ENCODE data around the gene CRB2. TPM values are rescaled to one million over a fixed set of nuclear protein-coding genes. Genes with fewer than 3 reads are reported as not detected.

CRB2 gene
- polyA plus RNA-seq (2012; ENCODE audit: insufficient read depth, insufficient read length) = not detected

- no peak for DNase-seq (ENCODE audit: low read depth, low spot score)
- H3K4me3 ChIP-seq (ENCODE audit: low read length) = no peak within 1 kb of the TSS
These were observed at the start of gene CRB2 for GRCh38 chr9:123355761-123356431. TSS of gene CRB2 (plus strand) at chr9:123356197. CDS start at chr9:123356261, 64 bp downstream.

GRCh38 chr9:123309611-123310010 lies 46.4 kb upstream of the CRB2 start:
- DNase-seq (ENCODE audit: low read depth, low spot score) = no peak
- no peak overlapping the region for H3K4me3 ChIP-seq (ENCODE audit: low read length)

GRCh38 chr9:123310551-123311249 lies 45.3 kb upstream of the CRB2 start:
- no peak for DNase-seq (ENCODE audit: low read depth, low spot score)
- H3K4me3 ChIP-seq (ENCODE audit: low read length) = no peak overlapping the region

- DNase-seq (ENCODE audit: low read depth, low spot score) = no peak
- no peak overlapping the region for H3K4me3 ChIP-seq (ENCODE audit: low read length)
These were observed 44.7 kb upstream of the CRB2 start for GRCh38 chr9:123311250-123311752.

- H3K4me3 ChIP-seq (ENCODE audit: low read length) = no peak overlapping the region
- DNase-seq (ENCODE audit: low read depth, low spot score) = no peak
These were observed 43.6 kb upstream of the CRB2 start for GRCh38 chr9:123312306-123312877.

- DNase-seq (ENCODE audit: low read depth, low spot score) = no peak
- H3K4me3 ChIP-seq (ENCODE audit: low read length) = no peak overlapping the region
These were observed 41.4 kb upstream of the CRB2 start for GRCh38 chr9:123314617-123315016.

- no peak overlapping the region for H3K4me3 ChIP-seq (ENCODE audit: low read length)
- no peak for DNase-seq (ENCODE audit: low read depth, low spot score)
These were observed 40.4 kb upstream of the CRB2 start for GRCh38 chr9:123315635-123316034.

- no peak for DNase-seq (ENCODE audit: low read depth, low spot score)
These were observed 39.8 kb upstream of the CRB2 start for GRCh38 chr9:123316053-123316718.

GRCh38 chr9:123318202-123318601 lies 37.8 kb upstream of the CRB2 start:
- no peak overlapping the region for H3K4me3 ChIP-seq (ENCODE audit: low read length)
- DNase-seq (ENCODE audit: low read depth, low spot score) = no peak

More at GRCh38 chr9:123316053-123316718, 39.8 kb upstream of the CRB2 start:
- no peak overlapping the region for H3K4me3 ChIP-seq (ENCODE audit: low read length)

GRCh38 chr9:123318961-123319421 lies 37.0 kb upstream of the CRB2 start:
- no peak overlapping the region for H3K4me3 ChIP-seq (ENCODE audit: low read length)
- DNase-seq (ENCODE audit: low read depth, low spot score) = no peak

- no peak overlapping the region for H3K4me3 ChIP-seq (ENCODE audit: low read length)
- no peak for DNase-seq (ENCODE audit: low read depth, low spot score)
These were observed 36.3 kb upstream of the CRB2 start for GRCh38 chr9:123319541-123320339.

GRCh38 chr9:123320814-123321213 lies 35.2 kb upstream of the CRB2 start:
- H3K4me3 ChIP-seq (ENCODE audit: low read length) = no peak overlapping the region

GRCh38 chr9:123321616-123322272 lies 34.3 kb upstream of the CRB2 start:
- no peak for DNase-seq (ENCODE audit: low read depth, low spot score)
- no peak overlapping the region for H3K4me3 ChIP-seq (ENCODE audit: low read length)

More at GRCh38 chr9:123320814-123321213, 35.2 kb upstream of the CRB2 start:
- DNase-seq (ENCODE audit: low read depth, low spot score) = no peak

- DNase-seq (ENCODE audit: low read depth, low spot score) = peak; percentile 94
- H3K4me3 ChIP-seq (ENCODE audit: low read length) = peak overlapping the region; percentile 41
These were observed 33.5 kb upstream of the CRB2 start for GRCh38 chr9:123322273-123323195.

GRCh38 chr9:123323196-123324013 lies 32.6 kb upstream of the CRB2 start:
- H3K4me3 ChIP-seq (ENCODE audit: low read length) = peak overlapping the region; percentile 41
- DNase-seq (ENCODE audit: low read depth, low spot score) = no peak

- no peak for DNase-seq (ENCODE audit: low read depth, low spot score)
- H3K4me3 ChIP-seq (ENCODE audit: low read length) = no peak overlapping the region
These were observed 31.2 kb upstream of the CRB2 start for GRCh38 chr9:123324767-123325183.
